Muscle layer of duodenum (tissue), 2 donors: ENCODE data around the gene NHSL1.

Experiments used
- H3K27ac ChIP-seq: one replicate; pipeline ENCODE4 v1.7.0; 2013; ENCODE audit warnings: mild to moderate bottlenecking, low read length
- H3K27me3 ChIP-seq: one replicate; pipeline ENCODE4 v1.7.0; 2013; ENCODE audit warnings: low read depth, mild to moderate bottlenecking, control low read depth, low read length
- H3K36me3 ChIP-seq, 2 donors: one replicate each; pipeline ENCODE4 v1.7.0; 2013; ENCODE audit warnings: low read length in 2 of 2, control low read depth in 1 of 2, mild to moderate bottlenecking in 1 of 2; ENCODE audit not compliant: insufficient read depth in 2 of 2, control insufficient read depth in 1 of 2
- H3K4me1 ChIP-seq, 2 donors: one replicate each; pipeline ENCODE4 v1.7.0; 2013; ENCODE audit warnings: low read length in 2 of 2, mild to moderate bottlenecking in 2 of 2, control low read depth in 1 of 2, moderate library complexity in 1 of 2; ENCODE audit not compliant: insufficient read depth in 2 of 2, control insufficient read depth in 1 of 2
- H3K4me3 ChIP-seq, 2 donors: one replicate each; pipeline ENCODE4 v1.7.0; 2013; ENCODE audit warnings: low read length in 2 of 2, low read depth in 1 of 2, mild to moderate bottlenecking in 1 of 2
- H3K9me3 ChIP-seq, 2 donors: one replicate each; pipeline ENCODE4 v1.7.0; 2013; ENCODE audit warnings: low read length in 2 of 2, control low read depth in 1 of 2, mild to moderate bottlenecking in 1 of 2; ENCODE audit not compliant: control insufficient read depth in 1 of 2
- donor health status: healthy.

The NHSL1 gene

DNA sequence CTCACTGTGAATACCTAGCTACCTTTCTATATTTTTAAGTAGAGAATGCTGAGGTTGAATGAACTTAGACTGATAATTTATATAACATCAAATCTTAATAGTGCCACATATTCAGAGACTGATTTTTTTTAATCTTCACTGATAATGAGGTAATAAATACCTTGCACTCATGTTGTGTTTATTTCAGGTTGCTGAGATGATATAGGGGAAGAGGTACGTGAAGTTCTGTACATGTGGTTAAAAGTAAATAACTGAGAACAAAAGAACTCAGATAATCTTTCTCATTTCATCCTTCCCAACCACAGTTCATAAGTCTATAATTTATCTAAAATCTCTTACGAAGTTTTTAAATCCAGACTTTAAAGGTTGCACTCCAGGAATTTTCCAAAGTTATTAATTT lies 6.4 kb downstream of the NHSL1 start:
- Histone ChIP-seq H3K4me1 (peaks cover 5 to 31% of the 10 kb centered on the region in 2 donors), H3K4me3 (no peak overlapping the region), H3K9me3 (no peaks in the 10 kb centered on the region), H3K27me3 (no peaks in the 10 kb centered on the region), H3K27ac (peak overlapping the region; percentile 43), H3K36me3 (no peaks in the 10 kb centered on the region)

GRCh38 chr6:138492113-138492512 lies 7.2 kb downstream of the NHSL1 start:
- Histone ChIP-seq H3K4me1 (peaks cover 5 to 29% of the 10 kb centered on the region in 2 donors), H3K4me3 (no peak overlapping the region), H3K27ac (peak overlapping the region; percentile 34), H3K27me3 (no peaks in the 10 kb centered on the region), H3K36me3 (no peaks in the 10 kb centered on the region), H3K9me3 (no peaks in the 10 kb centered on the region)

GRCh38 chr6:138491017-138491416 lies 8.3 kb downstream of the NHSL1 start:
- Histone ChIP-seq H3K27ac (peak overlapping the region; percentile 25), H3K36me3 (no peaks in the 10 kb centered on the region), H3K4me1 (peaks cover 5 to 28% of the 10 kb centered on the region in 2 donors), H3K27me3 (no peaks in the 10 kb centered on the region), H3K9me3 (no peaks in the 10 kb centered on the region), H3K4me3 (no peak overlapping the region)

GRCh38 chr6:138489846-138490245 lies 9.4 kb downstream of the NHSL1 start:
- no peaks in the 10 kb centered on the region for H3K9me3 ChIP-seq
- no peak overlapping the region for H3K27ac ChIP-seq
- H3K4me1 ChIP-seq: peaks cover 5 to 31% of the 10 kb centered on the region in 2 donors
- no peak overlapping the region for H3K4me3 ChIP-seq
- H3K27me3 ChIP-seq: no peaks in the 10 kb centered on the region
- H3K36me3 ChIP-seq: no peaks in the 10 kb centered on the region

DNA sequence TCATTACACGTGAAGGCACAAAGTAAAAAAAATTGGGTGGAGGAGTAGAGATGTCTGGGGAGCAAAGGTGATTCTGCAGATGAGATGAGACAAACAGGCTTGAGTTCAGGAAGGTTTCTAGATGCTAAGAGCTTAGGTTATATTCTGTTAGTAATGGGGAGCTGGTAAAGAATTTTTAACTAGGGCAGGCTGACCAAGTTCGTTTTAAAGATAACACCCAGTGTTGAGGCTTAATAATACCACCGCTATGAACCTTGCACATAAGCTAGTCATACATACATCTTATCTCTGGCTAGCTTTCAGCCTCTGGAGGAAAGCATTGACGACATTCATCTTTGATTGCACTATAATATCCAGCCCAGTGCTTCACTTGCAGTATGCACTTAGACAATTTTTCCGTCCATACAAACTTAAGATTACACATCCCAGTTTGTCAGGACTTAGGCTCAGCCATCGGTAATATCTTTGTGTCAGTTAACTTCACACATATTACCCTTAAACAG lies 12.1 kb downstream of the NHSL1 start:
- Histone ChIP-seq H3K27me3 (no peaks in the 10 kb centered on the region), H3K9me3 (no peaks in the 10 kb centered on the region), H3K27ac (peak overlapping the region; percentile 64), H3K36me3 (no peaks in the 10 kb centered on the region), H3K4me1 (peaks cover 0 to 16% of the 10 kb centered on the region in 2 donors), H3K4me3 (no peak overlapping the region)

- Histone ChIP-seq H3K4me1 (peaks cover 0 to 11% of the 10 kb centered on the region in 2 donors), H3K36me3 (no peaks in the 10 kb centered on the region), H3K27ac (peak overlapping the region; percentile 64), H3K4me3 (no peak overlapping the region), H3K27me3 (no peaks in the 10 kb centered on the region), H3K9me3 (no peaks in the 10 kb centered on the region)
These were observed 12.8 kb downstream of the NHSL1 start for GRCh38 chr6:138486249-138487101.

GRCh38 chr6:138485586-138486248 lies 13.6 kb downstream of the NHSL1 start:
- Histone ChIP-seq H3K4me1 (peaks cover 0 to 7% of the 10 kb centered on the region in 2 donors), H3K4me3 (peak overlapping the region; percentile 10 to 17), H3K36me3 (no peaks in the 10 kb centered on the region), H3K27me3 (no peaks in the 10 kb centered on the region), H3K27ac (peak overlapping the region; percentile 11), H3K9me3 (no peaks in the 10 kb centered on the region)

DNA sequence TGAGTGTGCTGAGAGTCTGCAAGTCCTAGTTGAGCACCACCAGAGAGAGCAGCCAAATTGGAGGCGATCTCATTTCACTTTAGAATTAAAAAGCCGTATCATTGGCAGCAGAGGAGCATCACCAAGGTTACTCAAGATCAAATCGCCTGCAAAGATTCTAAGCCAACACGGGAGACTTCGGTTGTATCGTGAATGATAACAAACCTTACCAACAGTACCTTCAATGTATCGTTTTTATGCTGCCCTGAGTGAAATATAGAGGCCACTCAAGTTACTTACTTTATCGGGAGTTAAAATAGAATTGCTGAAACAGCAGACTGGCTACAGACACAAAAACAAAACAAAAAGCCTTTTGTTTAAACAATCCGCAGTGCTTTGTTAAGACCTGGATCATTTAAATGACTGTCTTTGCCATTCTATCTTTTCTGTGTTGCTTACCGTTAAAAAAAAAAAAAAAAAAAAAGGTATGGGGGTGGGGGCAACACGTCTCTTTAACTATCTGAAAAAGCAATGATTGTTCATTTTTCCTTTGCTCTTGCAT lies 14.2 kb downstream of the NHSL1 start:
- Histone ChIP-seq H3K4me3 (peak overlapping the region; percentile 10 to 17), H3K4me1 (peaks cover 0 to 3% of the 10 kb centered on the region in 2 donors), H3K27me3 (no peaks in the 10 kb centered on the region), H3K9me3 (no peaks in the 10 kb centered on the region), H3K36me3 (no peaks in the 10 kb centered on the region), H3K27ac (peak overlapping the region; percentile 11)

DNA sequence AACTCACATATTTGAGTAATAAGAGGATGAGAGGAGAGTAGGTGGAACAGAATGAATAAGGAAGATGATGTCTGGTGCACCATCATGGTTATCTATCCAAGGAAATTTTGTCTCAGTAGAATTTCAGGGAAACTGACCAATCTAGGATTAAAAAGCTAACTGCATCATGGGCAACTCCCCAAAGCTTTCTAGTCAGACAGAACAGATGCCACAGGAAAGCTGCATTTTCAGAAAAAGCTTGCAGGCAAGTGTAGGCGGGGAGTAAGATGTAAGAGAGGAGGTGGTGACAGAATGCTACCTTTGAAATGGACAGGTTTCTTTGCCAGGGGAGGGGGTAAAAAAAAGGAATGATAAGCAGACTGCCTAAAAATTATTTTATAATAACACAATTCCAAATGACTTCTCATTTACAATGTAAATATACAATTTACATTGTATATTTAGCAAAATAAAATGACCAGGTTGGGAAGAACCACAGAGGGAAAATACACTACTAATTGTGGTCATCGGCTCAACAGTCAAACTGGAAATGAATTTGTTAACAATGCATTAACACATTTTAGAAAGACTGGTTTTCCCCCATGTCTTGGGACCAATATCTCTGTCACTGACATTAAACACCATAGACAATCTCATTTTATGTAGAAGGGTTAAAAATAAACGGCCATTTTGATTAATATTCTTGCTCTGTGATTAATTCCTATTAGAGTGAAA lies 15.1 kb downstream of the NHSL1 start:
- Histone ChIP-seq H3K36me3 (no peaks in the 10 kb centered on the region), H3K9me3 (no peaks in the 10 kb centered on the region), H3K27ac (no peak overlapping the region), H3K4me3 (no peak overlapping the region), H3K27me3 (no peaks in the 10 kb centered on the region), H3K4me1 (peaks cover 0 to 3% of the 10 kb centered on the region in 2 donors)

DNA sequence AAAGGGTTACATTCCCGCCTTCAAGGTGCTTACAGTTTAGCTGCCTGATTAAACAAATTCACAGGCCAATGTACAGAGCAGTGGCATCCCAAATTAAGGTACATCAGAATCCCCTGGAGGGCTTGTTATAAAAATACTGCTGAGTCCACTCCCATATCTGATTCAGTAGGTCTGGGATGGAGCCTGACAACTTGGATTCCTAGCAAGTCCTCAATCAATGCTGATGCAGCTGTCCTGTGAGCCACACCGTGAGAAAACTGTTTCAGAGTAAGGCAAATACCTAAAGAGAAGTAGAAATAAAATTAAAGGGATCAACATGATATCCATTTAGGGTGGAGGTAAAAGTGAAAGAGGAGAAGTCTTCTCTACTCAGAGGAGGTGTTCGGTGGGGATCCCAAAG lies 16.5 kb downstream of the NHSL1 start:
- no peaks in the 10 kb centered on the region for H3K9me3 ChIP-seq
- no peak overlapping the region for H3K27ac ChIP-seq
- no peak overlapping the region for H3K4me3 ChIP-seq
- H3K36me3 ChIP-seq: no peaks in the 10 kb centered on the region
- peaks cover 2 to 3% of the 10 kb centered on the region in 2 donors for H3K4me1 ChIP-seq
- no peaks in the 10 kb centered on the region for H3K27me3 ChIP-seq
